ENCODE results near the gene PARP4. TPM values are rescaled to one million over a fixed set of nuclear protein-coding genes. Genes with fewer than 3 reads are reported as not detected.
"Not testable (repeated sequence)": the region's sequence is repeated elsewhere in the genome, so short reads cannot be mapped to it uniquely, and the experiment has no call there.

Gene PARP4
- total and polyA plus RNA-seq, 2 of the 4 experiments (the other 2 are of a cell fraction): 31.7 to 50.2 TPM

- H4K20me1 ChIP-seq (ENCODE audit: insufficient read depth, low read length); H3K4me3 ChIP-seq (ENCODE audit: insufficient read depth, low read depth, low read length); H3K9me1 ChIP-seq (ENCODE audit: insufficient read depth, low read length); H2AK9ac ChIP-seq (replicated peaks; ENCODE audit: low read depth, low read length, poor library complexity); DNase-seq; H4K91ac ChIP-seq (ENCODE audit: insufficient read depth, low read depth, low read length); H3K56ac ChIP-seq (ENCODE audit: extremely low read depth, insufficient read depth, low read length); H3K14ac ChIP-seq (replicated peaks; ENCODE audit: low read depth, low read length); dilution Hi-C loops (cut with HindIII; ENCODE audit: low sequenced_read_pairs, unreplicated experiment); H2BK5ac ChIP-seq (ENCODE audit: low read depth, low read length, poor library complexity, severe bottlenecking); in situ Hi-C loops (cut with MboI; ENCODE audit: low sequenced_read_pairs); H4K5ac ChIP-seq (ENCODE audit: low read depth, low read length); H2BK20ac ChIP-seq (ENCODE audit: low read depth, low read length); H2BK15ac ChIP-seq (ENCODE audit: low read depth, low read length); H3K23ac ChIP-seq (ENCODE audit: low read depth, low read length); H3K79me1 ChIP-seq (ENCODE audit: low read depth in 1 of 2, low read length in 2 of 2); H2AK5ac ChIP-seq (ENCODE audit: low read depth, low read length); H3K27me3 ChIP-seq (ENCODE audit: control insufficient read depth, insufficient read depth, low read length); intact Hi-C loops (cut with micrococcal nuclease); H3K9ac ChIP-seq (ENCODE audit: low read depth, low read length); BruUV-seq (replicated peaks); H3K4me1 ChIP-seq (ENCODE audit: control insufficient read depth, insufficient read depth, low read length); H2BK120ac ChIP-seq (ENCODE audit: low read depth, low read length); H3K9me3 ChIP-seq (ENCODE audit: control insufficient read depth, insufficient read depth, low read length); H4K8ac ChIP-seq (ENCODE audit: low read depth in 2 of 2, low read length in 2 of 2); H3K4ac ChIP-seq (ENCODE audit: low read depth, low read length); POLR2A ChIA-PET (ENCODE audit: unreplicated experiment); H3K4me2 ChIP-seq (ENCODE audit: low read depth, low read length); H2AFZ ChIP-seq (replicated peaks; ENCODE audit: low read length, poor library complexity); H3K18ac ChIP-seq (ENCODE audit: low read depth, low read length); H3K36me3 ChIP-seq (ENCODE audit: control insufficient read depth, insufficient read depth, low read length); ATAC-seq (ENCODE audit: low read depth); H3K27ac ChIP-seq (ENCODE audit: insufficient read depth, low read length): not testable (repeated sequence)
- CTCF ChIA-PET: interaction anchor here (0.6 kb wide), 1 partner anchor 64 kb away, joined by 3 read pairs; no protein-coding TSS in a partner anchor
Observed at GRCh38 chr13:24380881-24381280, 131.7 kb downstream of the PARP4 start.

GRCh38 chr13:24380227-24380626 is 132.4 kb downstream of the PARP4 start:
- H2BK15ac ChIP-seq (ENCODE audit: low read depth, low read length); H2AK9ac ChIP-seq (replicated peaks; ENCODE audit: low read depth, low read length, poor library complexity); in situ Hi-C loops (cut with MboI; ENCODE audit: low sequenced_read_pairs); H3K23ac ChIP-seq (ENCODE audit: low read depth, low read length); H4K91ac ChIP-seq (ENCODE audit: insufficient read depth, low read depth, low read length); H3K4me1 ChIP-seq (ENCODE audit: control insufficient read depth, insufficient read depth, low read length); dilution Hi-C loops (cut with HindIII; ENCODE audit: low sequenced_read_pairs, unreplicated experiment); intact Hi-C loops (cut with micrococcal nuclease); H3K56ac ChIP-seq (ENCODE audit: extremely low read depth, insufficient read depth, low read length); H3K27me3 ChIP-seq (ENCODE audit: control insufficient read depth, insufficient read depth, low read length); H2BK20ac ChIP-seq (ENCODE audit: low read depth, low read length); H4K20me1 ChIP-seq (ENCODE audit: insufficient read depth, low read length); POLR2A ChIA-PET (ENCODE audit: unreplicated experiment); ATAC-seq (ENCODE audit: low read depth); H3K4ac ChIP-seq (ENCODE audit: low read depth, low read length); H2AFZ ChIP-seq (replicated peaks; ENCODE audit: low read length, poor library complexity); H3K4me2 ChIP-seq (ENCODE audit: low read depth, low read length); H3K27ac ChIP-seq (ENCODE audit: insufficient read depth, low read length); H2BK120ac ChIP-seq (ENCODE audit: low read depth, low read length); H3K9me3 ChIP-seq (ENCODE audit: control insufficient read depth, insufficient read depth, low read length); H3K9ac ChIP-seq (ENCODE audit: low read depth, low read length); H2AK5ac ChIP-seq (ENCODE audit: low read depth, low read length); H3K36me3 ChIP-seq (ENCODE audit: control insufficient read depth, insufficient read depth, low read length); H3K14ac ChIP-seq (replicated peaks; ENCODE audit: low read depth, low read length); H4K8ac ChIP-seq (ENCODE audit: low read depth in 2 of 2, low read length in 2 of 2); H3K18ac ChIP-seq (ENCODE audit: low read depth, low read length); DNase-seq; CTCF ChIA-PET; H4K5ac ChIP-seq (ENCODE audit: low read depth, low read length); H3K79me1 ChIP-seq (ENCODE audit: low read depth in 1 of 2, low read length in 2 of 2); BruUV-seq (replicated peaks); H3K9me1 ChIP-seq (ENCODE audit: insufficient read depth, low read length); H2BK5ac ChIP-seq (ENCODE audit: low read depth, low read length, poor library complexity, severe bottlenecking); H3K4me3 ChIP-seq (ENCODE audit: insufficient read depth, low read depth, low read length): not testable (repeated sequence)
- no CpG with 5 or more reads among the region's 3 CpGs for WGBS, 2 experiments (ENCODE audit: extremely low coverage in 2 of 2, insufficient read length in 1 of 2)

Measured in IMR-90 (cell line).